Activated CD4-positive, alpha-beta T cell treated with anti-CD3 and anti-CD28 coated beads for 4 hours (primary cell): ENCODE results near the gene PODXL2.
"Not testable (repeated sequence)": the region's sequence is repeated elsewhere in the genome, so short reads cannot be mapped to it uniquely, and the experiment has no call there.

Source experiments
- DNase-seq, 2 donors: peaks; one replicate each; pipeline ENCODE4 v3.0.0-alpha.2; 2020

The PODXL2 gene

GRCh38 chr3:127628788-127629466 lies at the start of gene PODXL2:
Gene PODXL2, plus strand, starts transcription at chr3:127629185. Its CDS starts 35 bp downstream, at chr3:127629220.
- DNase-seq = peak; percentile 29 to 30

GRCh38 chr3:127580327-127581060 lies 48.5 kb upstream of the PODXL2 start:
- DNase-seq = no peak

- no peak for DNase-seq
These were observed 44.3 kb upstream of the PODXL2 start for GRCh38 chr3:127584734-127585133.

GRCh38 chr3:127585163-127585812 lies 43.7 kb upstream of the PODXL2 start:
- no peak for DNase-seq

- no peak for DNase-seq
These were observed 43.1 kb upstream of the PODXL2 start for GRCh38 chr3:127585813-127586413.

- DNase-seq = no peak
These were observed 41.1 kb upstream of the PODXL2 start for GRCh38 chr3:127587876-127588275.

GRCh38 chr3:127588806-127589577 lies 40.0 kb upstream of the PODXL2 start:
- peak; percentile 9 to 10 for DNase-seq

GRCh38 chr3:127589600-127590281 lies 39.2 kb upstream of the PODXL2 start:
- peak in 1 of 2 donors; percentile 15 for DNase-seq

GRCh38 chr3:127590282-127590592 lies 38.7 kb upstream of the PODXL2 start:
- DNase-seq = peak; percentile 23 to 25

- peak; percentile 80 to 82 for DNase-seq
These were observed 38.2 kb upstream of the PODXL2 start, which contains the start of gene TPRA1 for GRCh38 chr3:127590593-127591465. Gene TPRA1, minus strand, starts transcription at chr3:127590733. Its CDS starts 10,587 bp downstream, at chr3:127580146.

- no peak for DNase-seq
These were observed 35.8 kb upstream of the PODXL2 start for GRCh38 chr3:127593178-127593577.

GRCh38 chr3:127595303-127595702 lies 33.7 kb upstream of the PODXL2 start:
- no peak for DNase-seq

- DNase-seq = no peak
These were observed 31.8 kb upstream of the PODXL2 start for GRCh38 chr3:127597020-127597771.

GRCh38 chr3:127598841-127599570 lies 30.0 kb upstream of the PODXL2 start:
- DNase-seq = no peak

- no peak for DNase-seq
These were observed 28.1 kb upstream of the PODXL2 start for GRCh38 chr3:127600749-127601456.

- DNase-seq = no peak
These were observed 24.9 kb upstream of the PODXL2 start for GRCh38 chr3:127604035-127604434.

- no peak for DNase-seq
These were observed 24.3 kb upstream of the PODXL2 start for GRCh38 chr3:127604546-127605165.

- DNase-seq = not testable (repeated sequence)
These were observed 23.4 kb upstream of the PODXL2 start for GRCh38 chr3:127605547-127605946.
